ENCODE data around the gene TACR2. TPM values are rescaled to one million over a fixed set of nuclear protein-coding genes. Genes with fewer than 3 reads are reported as not detected.
A peak's percentile ranks its signal among the peaks of the same experiment; 100 is the strongest.

TACR2 gene
- total and polyA plus RNA-seq, 2 of the 13 experiments (the other 11 are each of a cell fraction or from before 2014, with no cell fraction given), result 0.04 TPM; not detected in 1

DNA sequence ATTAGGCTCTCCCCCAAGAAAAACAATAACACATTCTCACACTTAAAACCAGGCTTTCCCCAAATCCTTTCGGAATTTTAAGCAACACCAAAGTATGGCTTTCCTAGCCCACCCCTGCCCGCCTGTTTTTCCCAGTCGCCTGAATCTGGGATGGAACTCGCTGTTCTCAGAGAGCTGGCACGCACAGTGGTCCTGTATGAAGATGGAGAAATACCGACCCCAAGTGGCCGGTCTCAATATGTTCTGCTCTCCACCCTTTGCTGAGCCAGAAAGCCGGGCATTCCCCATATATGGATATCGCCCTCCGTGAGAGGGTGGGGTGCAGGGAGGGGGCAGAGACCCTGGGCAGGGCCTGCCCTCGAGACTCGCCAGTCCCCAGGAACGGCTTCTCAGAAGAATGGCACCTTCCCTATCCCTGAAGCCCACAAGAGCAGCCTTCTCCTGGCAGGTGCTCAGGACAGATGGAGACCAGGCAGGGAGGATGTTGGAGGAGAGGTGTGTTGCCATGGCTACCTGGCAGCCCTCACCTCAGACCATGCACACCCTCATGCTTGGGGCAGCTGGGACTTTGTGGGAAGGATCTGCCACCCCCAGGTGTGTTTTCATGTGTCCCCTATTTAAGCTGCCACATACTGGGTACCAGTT, 3.4 kb downstream of the TACR2 start:
- Histone ChIP-seq H3K27me3 (ENCODE audit: control insufficient read depth in 1 of 2, insufficient read depth in 2 of 2, low read length in 2 of 2) (no peaks in the 10 kb centered on the region), H4K20me1 (ENCODE audit: insufficient read depth, low read length) (no peaks in the 10 kb centered on the region), H2AFZ (ENCODE audit: low read length) (no peak overlapping the region), H3K36me3 (replicated peaks in 1 of 2; ENCODE audit: control insufficient read depth in 1 of 2, insufficient read depth in 2 of 2, low read length in 2 of 2) (no peaks in the 10 kb centered on the region), H3K9me3 (ENCODE audit: low read length) (no peaks in the 10 kb centered on the region), H3K4me2 (ENCODE audit: low read depth, low read length) (no peak overlapping the region; the same call in 1 of the 2 replicates), H3K9ac (ENCODE audit: insufficient read depth, low read depth, low read length) (no peak overlapping the region), H3K4me1 (ENCODE audit: insufficient read depth, low read length) (peaks cover 28% of the 10 kb centered on the region), H3K4me3 (replicated peaks in 1 of 3; ENCODE audit: insufficient read depth in 1 of 3, low read depth in 2 of 3, low read length in 3 of 3) (no peak overlapping the region), H3K27ac (ENCODE audit: extremely low read length, insufficient read depth, low read length) (no peak overlapping the region), H3K79me2 (ENCODE audit: insufficient read depth, low read length) (no peaks in the 10 kb centered on the region)
- ChIA-PET POLR2A (no interaction called here), CTCF (ENCODE audit: low intra/inter-chr PET ratio, low total read pairs) (no interaction called here)
- in situ Hi-C loops (cut with HindIII; ENCODE audit: extremely low pct_ligation_motif_present, low pct_unique_long_range_greater_than_20kb), result no loop called here
- peak; percentile 41 for DNase-seq (ENCODE audit: low spot score)
- intact Hi-C loops (cut with micrococcal nuclease; ENCODE audit: unreplicated experiment), result no loop called here
- peak; percentile 15 for FAIRE-seq
- no TSS peak for BruUV-seq (replicated peaks)
- peak; percentile 69 for ATAC-seq
- 10% methylated on average over 8 of the region's 13 CpGs for WGBS (ENCODE audit: low lambda C conversion rate)
- TF ChIP-seq ZNF354B (CRISPR knock-in tag; IDR thresholded peaks at IDR 0.05) (no peak), SRF (IDR thresholded peaks at IDR 0.05; ENCODE audit: low read depth, low read length) (peak; percentile 92), CREB3 (CRISPR knock-in tag; IDR thresholded peaks at IDR 0.05) (no peak), DNMT1 (CRISPR knock-in tag; IDR thresholded peaks at IDR 0.05) (no peak), STAG1 (CRISPR knock-in tag; IDR thresholded peaks at IDR 0.05) (peak; percentile 61), ZBTB7B (CRISPR knock-in tag; IDR thresholded peaks at IDR 0.05) (no peak), ZIK1 (CRISPR knock-in tag; IDR thresholded peaks at IDR 0.05; ENCODE audit: borderline replicate concordance, low read depth) (no peak), ZBTB4 (CRISPR knock-in tag; IDR thresholded peaks at IDR 0.05; ENCODE audit: borderline replicate concordance) (no peak), RAD21 (CRISPR knock-in tag; IDR thresholded peaks at IDR 0.05) (peak; percentile 67; the same call in 1 of the 2 replicates), ARNTL (CRISPR knock-in tag; IDR thresholded peaks at IDR 0.05) (no peak), ZNF576 (CRISPR knock-in tag; IDR thresholded peaks at IDR 0.05) (no peak), MTF1 (CRISPR knock-in tag; IDR thresholded peaks at IDR 0.05) (no peak), SMYD3 (CRISPR knock-in tag; IDR thresholded peaks at IDR 0.05) (no peak), TGIF2 (CRISPR knock-in tag; IDR thresholded peaks at IDR 0.05) (no peak), KLF11 (CRISPR knock-in tag; IDR thresholded peaks at IDR 0.05) (no peak), ZNF383 (CRISPR knock-in tag; IDR thresholded peaks at IDR 0.05; ENCODE audit: borderline replicate concordance) (no peak), ZSCAN20 (CRISPR knock-in tag; IDR thresholded peaks at IDR 0.05; ENCODE audit: borderline replicate concordance) (0 out of 2 replicates have a peak, but pooled peaks have one; percentile 32)
- TF ChIP-seq, protein P1, sequence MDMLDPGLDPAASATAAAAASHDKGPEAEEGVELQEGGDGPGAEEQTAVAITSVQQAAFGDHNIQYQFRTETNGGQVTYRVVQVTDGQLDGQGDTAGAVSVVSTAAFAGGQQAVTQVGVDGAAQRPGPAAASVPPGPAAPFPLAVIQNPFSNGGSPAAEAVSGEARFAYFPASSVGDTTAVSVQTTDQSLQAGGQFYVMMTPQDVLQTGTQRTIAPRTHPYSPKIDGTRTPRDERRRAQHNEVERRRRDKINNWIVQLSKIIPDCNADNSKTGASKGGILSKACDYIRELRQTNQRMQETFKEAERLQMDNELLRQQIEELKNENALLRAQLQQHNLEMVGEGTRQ (IDR thresholded peaks at IDR 0.05; ENCODE audit: low read depth, low read length), result no peak
- TF ChIP-seq, protein P1 (CRISPR knock-in tag; IDR thresholded peaks at IDR 0.05; ENCODE audit: borderline replicate concordance), result peak; percentile 64; the same call in 1 of the 2 replicates

Data from HepG2 (cell line).